Astrocyte (in vitro differentiated cells and primary cell): ENCODE results near the gene GRIA1.
A peak's percentile ranks its signal among the peaks of the same experiment; 100 is the strongest.

ENCODE experiments used
- CTCF ChIP-seq: IDR thresholded peaks from 2 replicates; pipeline ENCODE4 v1.5.1; 2011; ENCODE audit warnings: low read depth, mild to moderate bottlenecking, inconsistent platforms, low read length, moderate library complexity; ENCODE audit not compliant: insufficient read depth
- EZH2 ChIP-seq: IDR thresholded peaks from 2 replicates; pipeline ENCODE4 v1.6.1; 2012; ENCODE audit warnings: mild to moderate bottlenecking, low read length, inconsistent platforms; ENCODE audit not compliant: insufficient read depth

- TF ChIP-seq CTCF (peak; percentile 87), EZH2 (no peak)
These were observed 6.4 kb downstream of the GRIA1 start for GRCh38 chr5:153496835-153497234.
